Measurements from ENCODE around the gene COL5A1. TPM values are rescaled to one million over a fixed set of nuclear protein-coding genes. Genes with fewer than 3 reads are reported as not detected.

The COL5A1 gene
- total RNA-seq, 2 donors from 2014 or later: 10.9 to 21.7 TPM

- TF ChIP-seq, protein P1, sequence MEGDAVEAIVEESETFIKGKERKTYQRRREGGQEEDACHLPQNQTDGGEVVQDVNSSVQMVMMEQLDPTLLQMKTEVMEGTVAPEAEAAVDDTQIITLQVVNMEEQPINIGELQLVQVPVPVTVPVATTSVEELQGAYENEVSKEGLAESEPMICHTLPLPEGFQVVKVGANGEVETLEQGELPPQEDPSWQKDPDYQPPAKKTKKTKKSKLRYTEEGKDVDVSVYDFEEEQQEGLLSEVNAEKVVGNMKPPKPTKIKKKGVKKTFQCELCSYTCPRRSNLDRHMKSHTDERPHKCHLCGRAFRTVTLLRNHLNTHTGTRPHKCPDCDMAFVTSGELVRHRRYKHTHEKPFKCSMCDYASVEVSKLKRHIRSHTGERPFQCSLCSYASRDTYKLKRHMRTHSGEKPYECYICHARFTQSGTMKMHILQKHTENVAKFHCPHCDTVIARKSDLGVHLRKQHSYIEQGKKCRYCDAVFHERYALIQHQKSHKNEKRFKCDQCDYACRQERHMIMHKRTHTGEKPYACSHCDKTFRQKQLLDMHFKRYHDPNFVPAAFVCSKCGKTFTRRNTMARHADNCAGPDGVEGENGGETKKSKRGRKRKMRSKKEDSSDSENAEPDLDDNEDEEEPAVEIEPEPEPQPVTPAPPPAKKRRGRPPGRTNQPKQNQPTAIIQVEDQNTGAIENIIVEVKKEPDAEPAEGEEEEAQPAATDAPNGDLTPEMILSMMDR (IDR thresholded peaks at IDR 0.05): no peak
- H3K27ac ChIP-seq: no peak overlapping the region
- no peaks in the 10 kb centered on the region for H3K9me3 ChIP-seq
- H3K9ac ChIP-seq (ENCODE audit: low read depth in 2 of 2, low read length in 2 of 2): no peak overlapping the region
- no peaks in the 10 kb centered on the region for H3K27me3 ChIP-seq
- H3K36me3 ChIP-seq: no peaks in the 10 kb centered on the region
- no peaks in the 10 kb centered on the region for H3K4me1 ChIP-seq
- H3K4me3 ChIP-seq: no peak overlapping the region
- intact Hi-C loops (cut with DNase I): no loop called here
- no peak for DNase-seq
Measured at GRCh38 chr9:134655586-134656333, 14.2 kb downstream of the COL5A1 start.

GRCh38 chr9:134656334-134657006 is 14.9 kb downstream of the COL5A1 start:
- Histone ChIP-seq H3K36me3 (no peaks in the 10 kb centered on the region), H3K4me3 (no peak overlapping the region), H3K9ac (ENCODE audit: low read depth in 2 of 2, low read length in 2 of 2) (no peak overlapping the region), H3K9me3 (no peaks in the 10 kb centered on the region), H3K27me3 (no peaks in the 10 kb centered on the region), H3K27ac (no peak overlapping the region), H3K4me1 (no peaks in the 10 kb centered on the region)
- intact Hi-C loops (cut with DNase I): no loop called here
- no peak for DNase-seq
- TF ChIP-seq, protein P1 (IDR thresholded peaks at IDR 0.05): no peak

DNA sequence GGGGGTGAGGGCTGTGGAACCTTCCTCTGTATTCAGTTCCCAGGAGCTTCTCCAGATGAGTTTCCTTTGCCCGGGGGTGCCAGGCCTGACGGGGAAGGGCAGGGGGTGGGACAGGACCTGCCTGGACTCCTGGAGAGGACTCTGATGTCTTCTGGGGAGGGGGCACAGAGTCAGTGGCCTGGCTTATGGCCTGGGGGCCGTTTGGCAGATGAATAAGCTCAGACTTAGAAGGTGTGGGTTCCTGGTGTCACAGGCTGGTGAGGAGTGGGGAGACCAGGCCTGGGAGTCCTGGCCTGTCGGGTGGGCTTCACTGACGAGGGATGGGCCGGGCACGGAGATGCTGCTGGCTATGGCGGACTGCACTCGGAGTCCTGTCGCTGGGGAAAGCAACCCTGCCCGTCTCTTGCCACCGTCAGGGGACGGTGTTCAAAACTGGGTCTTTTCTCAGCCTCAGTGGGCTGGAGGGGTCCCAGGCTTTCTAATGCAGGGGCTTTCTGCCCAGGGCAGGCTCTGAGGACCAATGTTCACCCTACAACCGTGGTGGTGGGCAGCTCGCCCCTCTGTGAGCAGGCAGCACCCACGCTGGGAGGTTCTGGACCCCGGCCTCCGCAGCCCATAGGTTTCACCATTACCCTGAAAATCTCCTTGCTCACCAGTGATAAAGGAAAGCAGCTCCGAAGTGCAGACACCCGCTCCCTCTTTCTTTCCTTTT is 16.2 kb downstream of the COL5A1 start:
- Histone ChIP-seq H3K4me1 (no peaks in the 10 kb centered on the region), H3K27me3 (no peaks in the 10 kb centered on the region), H3K27ac (no peak overlapping the region), H3K4me3 (no peak overlapping the region), H3K36me3 (no peaks in the 10 kb centered on the region), H3K9ac (ENCODE audit: low read depth in 2 of 2, low read length in 2 of 2) (no peak overlapping the region), H3K9me3 (no peaks in the 10 kb centered on the region)
- TF ChIP-seq, protein P1 (IDR thresholded peaks at IDR 0.05): no peak
- intact Hi-C loops (cut with DNase I): no loop called here
- no peak for DNase-seq

GRCh38 chr9:134658378-134658955 is 16.9 kb downstream of the COL5A1 start:
- Histone ChIP-seq H3K4me1 (no peaks in the 10 kb centered on the region), H3K9ac (ENCODE audit: low read depth in 2 of 2, low read length in 2 of 2) (no peak overlapping the region), H3K36me3 (no peaks in the 10 kb centered on the region), H3K27ac (no peak overlapping the region), H3K4me3 (no peak overlapping the region), H3K27me3 (no peaks in the 10 kb centered on the region), H3K9me3 (no peaks in the 10 kb centered on the region)
- TF ChIP-seq, protein P1 (IDR thresholded peaks at IDR 0.05): no peak
- no peak for DNase-seq
- intact Hi-C loops (cut with DNase I): no loop called here

DNA sequence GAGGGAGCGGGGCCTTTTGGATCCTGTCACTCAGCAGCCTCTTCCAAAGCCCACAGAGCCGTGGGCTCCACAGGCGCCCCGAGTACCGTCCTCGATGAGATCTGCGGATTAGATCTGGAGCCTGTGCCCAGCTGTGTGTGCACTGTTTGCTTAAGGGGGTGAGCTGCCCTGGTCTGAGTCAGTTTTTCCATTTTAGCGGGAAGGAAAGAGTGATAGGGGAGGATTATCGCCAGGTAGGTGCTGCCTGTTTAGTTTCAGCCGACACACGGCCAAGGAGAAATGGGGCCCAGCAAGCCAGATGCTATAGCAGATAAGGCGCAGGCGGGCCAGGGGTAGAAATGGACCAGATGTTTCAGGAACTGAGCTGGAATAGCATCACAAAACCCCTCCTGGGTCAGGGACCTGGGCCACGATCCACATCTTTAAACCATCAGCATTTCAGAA is 18.1 kb downstream of the COL5A1 start:
- intact Hi-C loops (cut with DNase I): no loop called here
- no peak overlapping the region for H3K4me3 ChIP-seq
- H3K27ac ChIP-seq: no peak overlapping the region
- H3K4me1 ChIP-seq: no peaks in the 10 kb centered on the region
- TF ChIP-seq, protein P1 (IDR thresholded peaks at IDR 0.05): no peak
- no peak overlapping the region for H3K9ac ChIP-seq (ENCODE audit: low read depth in 2 of 2, low read length in 2 of 2)
- H3K36me3 ChIP-seq: no peaks in the 10 kb centered on the region
- no peak for DNase-seq
- H3K9me3 ChIP-seq: no peaks in the 10 kb centered on the region
- no peaks in the 10 kb centered on the region for H3K27me3 ChIP-seq

Measured in colonic mucosa (tissue), 4 donors.